Measurements from ENCODE around the gene ZMYND10.
A peak's percentile ranks its signal among the peaks of the same experiment; 100 is the strongest.

Gene ZMYND10

DNA sequence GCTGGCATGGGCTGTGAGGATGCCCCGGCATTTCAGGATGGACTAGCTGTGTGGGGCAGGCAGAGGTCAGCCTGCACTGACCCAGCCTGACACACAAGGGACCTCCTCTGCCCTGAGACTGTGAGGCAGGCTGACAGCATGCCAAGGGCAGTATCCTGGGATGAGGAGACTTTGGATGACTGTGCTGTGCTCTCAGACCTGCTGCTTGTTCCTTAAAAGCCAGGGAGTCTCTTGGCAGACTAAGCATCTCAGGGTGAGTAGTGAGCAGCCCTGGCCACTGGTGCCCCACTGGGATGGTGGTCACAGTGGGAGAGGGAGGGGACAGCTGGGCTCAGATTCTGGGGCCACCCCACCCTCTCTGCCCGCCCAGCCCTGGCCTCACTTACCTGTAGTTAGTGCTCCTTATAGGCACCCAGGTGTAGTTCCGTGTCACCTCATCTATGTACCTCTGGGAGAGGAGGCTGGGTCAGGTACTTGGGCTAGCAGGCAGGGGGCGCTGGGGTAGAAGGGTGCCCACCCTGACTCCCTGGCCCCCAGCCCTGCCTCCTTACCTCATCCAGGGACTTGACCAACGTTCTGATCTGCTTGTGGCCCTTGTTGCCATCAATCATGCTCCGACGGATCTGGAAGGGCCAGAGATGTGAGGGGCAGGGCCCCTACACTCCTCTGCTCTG, 29.9 kb upstream of the ZMYND10 start:
- ATAC-seq (peak; percentile 21), DNase-seq (no peak)
- H3K27ac Mint-ChIP-seq, result no peak overlapping the region
- no peaks in the 10 kb centered on the region for H3K36me3 Mint-ChIP-seq (ENCODE audit: low read depth)
- H3K9me3 Mint-ChIP-seq, result no peaks in the 10 kb centered on the region
- H3K4me3 Mint-ChIP-seq, result no peak overlapping the region
- H3K27me3 Mint-ChIP-seq, result no peaks in the 10 kb centered on the region
- peaks cover 4% of the 10 kb centered on the region for H3K4me1 Mint-ChIP-seq

- Mint-ChIP-seq H3K4me1 (peaks cover 4% of the 10 kb centered on the region), H3K9me3 (no peaks in the 10 kb centered on the region), H3K36me3 (ENCODE audit: low read depth) (no peaks in the 10 kb centered on the region), H3K27me3 (no peaks in the 10 kb centered on the region), H3K27ac (no peak overlapping the region), H3K4me3 (no peak overlapping the region)
- DNase-seq (no peak), ATAC-seq (no peak)
Measured at GRCh38 chr3:50374363-50375257, 29.1 kb upstream of the ZMYND10 start.

DNA sequence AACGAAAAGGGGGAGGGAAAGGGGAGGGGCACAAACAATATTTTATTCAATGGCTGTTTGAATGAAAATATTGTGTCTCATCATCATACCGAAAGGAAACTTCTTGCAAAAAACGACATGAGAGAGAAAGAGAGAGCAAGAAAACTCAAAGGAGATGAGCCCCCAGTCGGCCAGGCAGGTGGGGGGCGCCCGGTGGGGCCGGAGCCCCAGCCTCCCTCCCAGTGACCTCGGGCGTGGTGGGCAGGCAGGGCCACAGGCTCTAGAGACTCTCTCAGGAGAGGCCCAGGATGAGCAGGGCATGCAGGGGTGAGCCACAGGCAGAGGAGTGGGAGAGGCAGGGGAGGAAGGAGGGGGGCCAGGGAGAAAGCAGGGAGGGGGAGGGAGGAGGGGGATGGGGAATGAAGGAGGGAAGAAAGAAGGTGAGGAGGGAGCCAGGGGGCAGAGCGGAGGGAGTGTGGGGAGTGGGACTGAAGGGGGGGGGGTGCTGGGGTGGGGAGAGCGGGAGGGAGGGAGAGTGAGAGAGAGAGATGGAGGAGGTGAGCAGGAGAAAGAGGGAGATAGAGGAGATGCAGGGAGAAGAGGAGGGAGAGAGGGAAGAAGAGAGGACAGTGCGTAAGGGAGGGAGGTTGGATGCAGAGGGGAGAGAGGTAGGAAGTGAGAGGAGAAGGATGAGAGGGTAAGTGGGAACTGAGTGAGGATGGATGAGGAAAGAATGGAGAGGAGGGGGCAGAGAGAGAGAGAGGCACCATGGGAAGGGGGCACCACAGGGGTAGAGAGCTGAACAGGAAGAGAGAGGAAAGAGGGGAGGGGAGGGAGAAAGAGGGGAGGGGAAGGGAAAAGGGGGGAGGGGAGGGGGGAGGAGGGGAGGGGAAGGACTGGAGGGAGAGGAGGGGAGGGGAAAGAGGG, 27.9 kb upstream of the ZMYND10 start:
- Mint-ChIP-seq H3K36me3 (ENCODE audit: low read depth) (no peaks in the 10 kb centered on the region), H3K27ac (no peak overlapping the region), H3K4me3 (no peak overlapping the region), H3K9me3 (no peaks in the 10 kb centered on the region), H3K4me1 (peaks cover 4% of the 10 kb centered on the region), H3K27me3 (no peaks in the 10 kb centered on the region)
- no peak for ATAC-seq
- DNase-seq, result no peak

DNA sequence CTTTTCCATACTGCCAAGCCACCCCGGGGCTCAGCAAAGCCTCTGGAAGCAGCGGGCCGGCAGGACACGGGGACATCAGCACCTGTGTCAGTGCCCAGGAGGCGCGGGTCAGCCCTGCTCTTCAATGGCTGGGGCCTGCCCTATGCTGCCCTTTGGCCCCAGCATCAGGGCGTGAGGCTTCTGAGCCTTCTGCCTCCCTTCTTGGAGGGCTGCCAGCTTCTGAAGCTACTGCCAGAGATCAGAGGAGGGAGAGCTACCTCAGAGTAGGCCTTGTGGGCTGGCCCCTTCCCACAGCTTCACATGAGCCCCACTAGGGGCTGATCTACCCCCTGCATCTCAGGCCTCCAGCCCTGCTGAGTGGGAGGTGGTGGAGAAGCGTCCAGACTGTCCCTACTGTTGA, 26.8 kb upstream of the ZMYND10 start:
- ATAC-seq (no peak), DNase-seq (no peak)
- H3K36me3 Mint-ChIP-seq (ENCODE audit: low read depth), result no peaks in the 10 kb centered on the region
- no peaks in the 10 kb centered on the region for H3K9me3 Mint-ChIP-seq
- H3K4me1 Mint-ChIP-seq, result peaks cover 4% of the 10 kb centered on the region
- H3K27ac Mint-ChIP-seq, result no peak overlapping the region
- H3K27me3 Mint-ChIP-seq, result no peaks in the 10 kb centered on the region
- no peak overlapping the region for H3K4me3 Mint-ChIP-seq

GRCh38 chr3:50371133-50371685, 25.7 kb upstream of the ZMYND10 start:
- no peak for ATAC-seq

GRCh38 chr3:50370594-50370993, 25.1 kb upstream of the ZMYND10 start:
- no peak overlapping the region for H3K27ac Mint-ChIP-seq
- H3K4me3 Mint-ChIP-seq, result no peak overlapping the region
- no peak for DNase-seq
- H3K4me1 Mint-ChIP-seq, result peaks cover 10% of the 10 kb centered on the region
- H3K27me3 Mint-ChIP-seq, result no peaks in the 10 kb centered on the region
- no peaks in the 10 kb centered on the region for H3K9me3 Mint-ChIP-seq
- no peak for ATAC-seq
- H3K36me3 Mint-ChIP-seq (ENCODE audit: low read depth), result no peaks in the 10 kb centered on the region

More at GRCh38 chr3:50371133-50371685, 25.7 kb upstream of the ZMYND10 start:
- peaks cover 4% of the 10 kb centered on the region for H3K4me1 Mint-ChIP-seq
- H3K36me3 Mint-ChIP-seq (ENCODE audit: low read depth), result no peaks in the 10 kb centered on the region
- no peak for DNase-seq
- no peak overlapping the region for H3K4me3 Mint-ChIP-seq
- H3K27ac Mint-ChIP-seq, result no peak overlapping the region
- H3K27me3 Mint-ChIP-seq, result no peaks in the 10 kb centered on the region
- no peaks in the 10 kb centered on the region for H3K9me3 Mint-ChIP-seq

GRCh38 chr3:50369012-50369670, 23.6 kb upstream of the ZMYND10 start:
- no peak for DNase-seq
- H3K4me3 Mint-ChIP-seq, result no peak overlapping the region
- H3K27ac Mint-ChIP-seq, result no peak overlapping the region
- H3K27me3 Mint-ChIP-seq, result no peaks in the 10 kb centered on the region
- peaks cover 14% of the 10 kb centered on the region for H3K4me1 Mint-ChIP-seq
- H3K36me3 Mint-ChIP-seq (ENCODE audit: low read depth), result no peaks in the 10 kb centered on the region
- H3K9me3 Mint-ChIP-seq, result no peaks in the 10 kb centered on the region
- ATAC-seq, result no peak

- DNase-seq (no peak), ATAC-seq (no peak)
- Mint-ChIP-seq H3K27me3 (no peaks in the 10 kb centered on the region), H3K27ac (no peak overlapping the region), H3K9me3 (no peaks in the 10 kb centered on the region), H3K4me1 (peaks cover 10% of the 10 kb centered on the region), H3K36me3 (ENCODE audit: low read depth) (no peaks in the 10 kb centered on the region), H3K4me3 (peak overlapping the region; percentile 73)
Measured at GRCh38 chr3:50365842-50366220, 20.3 kb upstream of the ZMYND10 start.

DNA sequence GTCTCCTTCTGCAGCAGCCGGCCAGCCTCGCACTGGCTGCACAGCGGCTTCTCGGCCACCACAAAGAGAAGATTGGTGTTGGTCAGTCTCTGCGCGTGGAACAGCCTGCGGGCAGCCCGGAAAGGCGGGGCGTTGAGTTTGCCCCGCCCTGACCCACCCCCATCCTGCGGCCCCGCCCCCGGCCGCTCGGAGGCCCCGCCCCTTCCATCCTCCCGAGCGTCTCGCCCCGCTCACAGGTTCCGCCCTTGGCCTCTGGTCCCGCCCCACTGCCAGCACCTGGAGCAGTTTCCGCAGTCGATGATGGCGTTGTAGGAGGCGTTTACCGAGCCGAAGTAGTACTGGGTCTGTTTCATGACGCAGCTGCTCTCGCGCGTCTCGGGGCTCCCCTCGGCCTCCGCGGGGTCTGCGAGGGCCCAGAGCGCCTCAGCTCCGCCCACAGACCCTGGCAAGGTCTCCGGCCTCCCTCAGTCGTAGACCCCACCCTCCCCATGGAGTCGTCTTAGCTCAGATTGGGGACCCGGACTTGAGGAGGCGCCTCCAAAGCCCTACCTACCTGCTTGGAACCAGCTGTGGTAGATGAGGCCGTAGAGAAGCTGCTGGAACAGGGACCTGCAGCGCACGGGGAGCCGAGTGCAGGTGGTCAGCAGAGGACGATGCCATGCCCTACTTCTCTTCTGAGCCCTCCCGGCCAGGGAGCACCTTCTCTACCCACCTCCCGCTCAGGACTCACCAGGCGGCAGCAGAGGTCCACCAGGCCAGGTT, 19.7 kb upstream of the ZMYND10 start:
- Mint-ChIP-seq H3K9me3 (no peaks in the 10 kb centered on the region), H3K4me3 (peak overlapping the region; percentile 73)

GRCh38 chr3:50364573-50365079, 19.1 kb upstream of the ZMYND10 start:
- H3K36me3 Mint-ChIP-seq (ENCODE audit: low read depth), result no peaks in the 10 kb centered on the region
- no peak for DNase-seq
- H3K4me3 Mint-ChIP-seq, result peak overlapping the region; percentile 73
- H3K4me1 Mint-ChIP-seq, result peaks cover 17% of the 10 kb centered on the region
- peak; percentile 5 for ATAC-seq
- H3K9me3 Mint-ChIP-seq, result no peaks in the 10 kb centered on the region
- H3K27ac Mint-ChIP-seq, result no peak overlapping the region
- H3K27me3 Mint-ChIP-seq, result no peaks in the 10 kb centered on the region

More for the DNA sequence above, 19.7 kb upstream of the ZMYND10 start:
- DNase-seq (peak; percentile 94), ATAC-seq (peak; percentile 94)
- Mint-ChIP-seq H3K27ac (no peak overlapping the region), H3K36me3 (ENCODE audit: low read depth) (no peaks in the 10 kb centered on the region), H3K27me3 (no peaks in the 10 kb centered on the region), H3K4me1 (peaks cover 11% of the 10 kb centered on the region)

GRCh38 chr3:50359760-50360110, 14.2 kb upstream of the ZMYND10 start:
- peaks cover 8% of the 10 kb centered on the region for H3K36me3 Mint-ChIP-seq (ENCODE audit: low read depth)
- H3K27ac Mint-ChIP-seq, result peak overlapping the region; percentile 91
- DNase-seq (no peak), ATAC-seq (no peak)
- no peaks in the 10 kb centered on the region for H3K27me3 Mint-ChIP-seq
- peak overlapping the region; percentile 95 for H3K4me3 Mint-ChIP-seq
- H3K4me1 Mint-ChIP-seq, result peaks cover 38% of the 10 kb centered on the region
- no peaks in the 10 kb centered on the region for H3K9me3 Mint-ChIP-seq

DNA sequence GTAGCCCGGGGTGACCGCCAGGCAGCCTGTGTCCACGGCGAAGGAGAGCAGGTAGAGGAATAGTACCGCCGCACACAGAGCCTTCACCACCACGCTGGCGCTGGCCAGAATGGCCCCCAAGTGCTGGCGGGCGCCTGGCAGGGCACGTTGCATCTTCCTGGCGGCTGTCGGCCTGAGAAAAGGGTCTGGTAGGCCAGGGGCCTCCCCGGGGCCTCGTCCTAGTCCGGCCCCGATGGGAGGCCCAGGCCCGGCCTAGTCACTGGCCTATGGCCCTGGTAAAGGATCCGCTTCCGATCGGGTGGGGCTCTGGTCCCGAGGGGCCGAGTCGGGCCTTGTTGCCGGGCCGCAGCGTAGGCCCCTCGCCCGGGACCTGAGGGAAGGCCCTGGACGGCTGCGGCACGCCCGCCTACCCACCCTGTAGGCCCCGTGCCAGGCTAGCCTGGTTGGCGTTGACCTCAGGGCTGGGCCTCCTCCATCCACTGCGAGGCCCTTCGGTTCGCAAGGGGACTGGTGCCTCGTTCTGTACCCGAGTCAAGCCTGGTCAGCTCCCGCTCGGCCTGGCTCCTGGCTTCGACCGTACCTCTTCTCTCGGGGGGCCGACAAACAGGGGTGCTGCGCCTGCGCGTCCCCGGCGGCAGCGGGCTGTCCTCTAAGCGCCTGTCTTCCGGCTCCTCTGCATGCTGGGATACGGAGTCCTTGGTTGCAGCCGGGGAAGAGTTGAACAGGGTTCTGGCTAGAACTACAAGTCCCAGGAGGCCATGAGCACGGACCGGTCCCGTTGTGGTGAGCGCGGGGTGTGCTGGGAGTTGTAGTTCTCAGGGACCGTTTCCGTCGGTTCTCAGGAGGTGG, 13.6 kb upstream of the ZMYND10 start, which contains the start of gene TMEM115:
Gene TMEM115 (minus strand): TSS at position 611 of the 849 bp plus-strand sequence. CDS start 458 bp downstream, at position 153.
- Mint-ChIP-seq H3K4me1 (peaks cover 40% of the 10 kb centered on the region), H3K27ac (peak within 1 kb of the TSS; percentile 91), H3K9me3 (no peaks in the 10 kb centered on the region), H3K36me3 (ENCODE audit: low read depth) (peaks cover 12% of the 10 kb centered on the region), H3K27me3 (no peaks in the 10 kb centered on the region), H3K4me3 (peak within 1 kb of the TSS; percentile 95)
- peak; percentile 100 for ATAC-seq
- DNase-seq, result peak; percentile 93

All from activated naive CD8-positive, alpha-beta T cell treated with anti-CD3 and anti-CD28 coated beads, Interleukin-2, amount 50 U/mL, for 24 hours (primary cell).